MCF 10A (cell line): ENCODE measurements around the gene LRRC8A. TPM values are rescaled to one million over a fixed set of nuclear protein-coding genes. Genes with fewer than 3 reads are reported as not detected.

Experiments used
- BruUV-seq: library from RNA; stranded (reverse); fragments of 400-500 nt; replicated peaks from 2 replicates; lab custom pipeline; 2021; lab: Mats Ljungman, UMichigan
- CTCF ChIA-PET: fragments of 300-600 bp; sonication (Branson Sonifier 250); formaldehyde crosslinking; extraction: SDS; loops from one replicate; lab custom pipeline; 2021; ENCODE audit warnings: antibody characterized with exemption, inconsistent platforms; lab: Yijun Ruan, JAX
- POLR2A ChIA-PET: fragments of 300-600, 350-650 bp; sonication (Branson Sonifier 250); formaldehyde crosslinking; extraction: SDS; loops from one replicate; lab custom pipeline; 2020; ENCODE audit warnings: antibody characterized with exemption, inconsistent platforms; lab: Yijun Ruan, JAX
- DNase-seq: peaks from one replicate; pipeline ENCODE4 v3.0.0-alpha.2; 2018; ENCODE audit not compliant: unreplicated experiment
- H3K27ac Mint-ChIP-seq: one replicate; pipeline ENCODE4 v1.8.0; 2022; ENCODE audit warnings: mild to moderate bottlenecking, low read depth, mixed read lengths; ENCODE audit not compliant: unreplicated experiment
- H3K27me3 Mint-ChIP-seq: one replicate; pipeline ENCODE4 v1.8.0; 2022; ENCODE audit warnings: mixed read lengths; ENCODE audit not compliant: insufficient read depth, unreplicated experiment
- H3K36me3 Mint-ChIP-seq: one replicate; pipeline ENCODE4 v1.8.0; 2022; ENCODE audit warnings: mild to moderate bottlenecking, moderate library complexity, mixed read lengths; ENCODE audit not compliant: insufficient read depth, unreplicated experiment
- H3K4me1 Mint-ChIP-seq: one replicate; pipeline ENCODE4 v1.8.0; 2022; ENCODE audit warnings: mixed read lengths; ENCODE audit not compliant: insufficient read depth, unreplicated experiment
- H3K4me3 Mint-ChIP-seq: one replicate; pipeline ENCODE4 v1.8.0; 2022; ENCODE audit warnings: mild to moderate bottlenecking, moderate library complexity, mixed read lengths; ENCODE audit not compliant: unreplicated experiment
- H3K9me3 Mint-ChIP-seq: one replicate; pipeline ENCODE4 v1.8.0; 2022; ENCODE audit warnings: mixed read lengths; ENCODE audit not compliant: unreplicated experiment
- CTCF ChIP-seq: fragments of 200-600 bp; IDR thresholded peaks from one replicate; pipeline ENCODE4 v1.8.0; 2022; ENCODE audit warnings: antibody characterized with exemption, mild to moderate bottlenecking; ENCODE audit not compliant: unreplicated experiment
- intact Hi-C: fragments of 100-400 bp; cut with micrococcal nuclease; formaldehyde crosslinking; loops from 2 replicates; pipeline ENCODE4 v1.14.1; 2022
- total RNA-seq: library from RNA; stranded (reverse); gene quantifications from 2 replicates; pipeline ENCODE4 v1.2.3, GENCODE V29; 2022

LRRC8A gene
- total RNA-seq, 1 experiment from 2014 or later: 30.9 TPM

GRCh38 chr9:128936171-128936865, 54.4 kb downstream of the LRRC8A start:
- intact Hi-C loops: no loop called here
- TF ChIP-seq CTCF: no peak
- no peak for DNase-seq
- ChIA-PET CTCF (interaction anchor here (0.6 to 1.9 kb wide), 5 partner anchors 8 to 120 kb away, joined by 3 to 8 read pairs (median 5); partner anchors contain the start of gene ENDOG), POLR2A (interaction anchor here (0.9 to 1.1 kb wide), 2 partner anchors 12 to 20 kb away, joined by 3 to 4 read pairs; partner anchors contain the start of genes DOLK and NUP188)
- BruUV-seq: no TSS peak
- Mint-ChIP-seq H3K27ac (no peak overlapping the region), H3K4me1 (no peaks in the 10 kb centered on the region), H3K4me3 (no peak overlapping the region), H3K36me3 (no peaks in the 10 kb centered on the region), H3K9me3 (no peaks in the 10 kb centered on the region), H3K27me3 (no peaks in the 10 kb centered on the region)

- no TSS peak for BruUV-seq
- H3K4me1 Mint-ChIP-seq: no peaks in the 10 kb centered on the region
- intact Hi-C loops: no loop called here
- CTCF ChIA-PET: interaction anchor here (0.6 to 1.9 kb wide), 3 partner anchors 9 to 57 kb away, joined by 3 to 8 read pairs (median 5); no protein-coding TSS in a partner anchor
- H3K27me3 Mint-ChIP-seq: no peaks in the 10 kb centered on the region
- H3K27ac Mint-ChIP-seq: no peak overlapping the region
- H3K4me3 Mint-ChIP-seq: no peak overlapping the region
- no peak for TF ChIP-seq CTCF
- H3K9me3 Mint-ChIP-seq: no peaks in the 10 kb centered on the region
- DNase-seq: no peak
- POLR2A ChIA-PET: interaction anchor here (0.6 kb wide), 1 partner anchor 63 kb away, joined by 3 read pairs; no protein-coding TSS in a partner anchor
- H3K36me3 Mint-ChIP-seq: no peaks in the 10 kb centered on the region
These were observed 55.6 kb downstream of the LRRC8A start for GRCh38 chr9:128937310-128938165.

- Mint-ChIP-seq H3K4me3 (no peak overlapping the region), H3K27ac (no peak overlapping the region), H3K36me3 (no peaks in the 10 kb centered on the region), H3K4me1 (no peaks in the 10 kb centered on the region), H3K27me3 (no peaks in the 10 kb centered on the region), H3K9me3 (no peaks in the 10 kb centered on the region)
- no peak for TF ChIP-seq CTCF
- intact Hi-C loops: no loop called here
- no TSS peak for BruUV-seq
- no peak for DNase-seq
- ChIA-PET CTCF (interaction anchor here (0.6 kb wide), 2 partner anchors 34 to 797 kb away, joined by 3 to 4 read pairs; no protein-coding TSS in a partner anchor), POLR2A (no interaction called here)
These were observed 58.5 kb downstream of the LRRC8A start for GRCh38 chr9:128940271-128940921.
